ENCODE results near the gene FSCN2.

- TF ChIP-seq CTCF (conservative IDR thresholded peaks at IDR 0.05; ENCODE audit: low read length) = no peak
- no peak for TF ChIP-seq EZH2phosphoT487 (IDR thresholded peaks at IDR 0.05; ENCODE audit: borderline replicate concordance, low read depth, low read length)
These were observed 49.9 kb downstream of the FSCN2 start for GRCh38 chr17:81578038-81578441.

Measured in OCI-LY7 (cell line).